ENCODE results near the gene PARP12. TPM values are rescaled to one million over a fixed set of nuclear protein-coding genes. Genes with fewer than 3 reads are reported as not detected.
A peak's percentile ranks its signal among the peaks of the same experiment; 100 is the strongest.

The PARP12 gene
- total and polyA plus RNA-seq, 2 of the 13 experiments (the other 11 are each of a cell fraction or from before 2014, with no cell fraction given): 15.5 to 35.2 TPM

GRCh38 chr7:140017543-140017942, 45.2 kb downstream of the PARP12 start (continued):
- no peak for TF ChIP-seq PAXIP1 (CRISPR knock-in tag; conservative IDR thresholded peaks at IDR 0.05)
- TF ChIP-seq ZNF292 (CRISPR knock-in tag; IDR thresholded peaks at IDR 0.05; ENCODE audit: borderline replicate concordance, low read depth): 0 out of 2 replicates have a peak, but pooled peaks have one; percentile 15
- TF ChIP-seq, protein P1, sequence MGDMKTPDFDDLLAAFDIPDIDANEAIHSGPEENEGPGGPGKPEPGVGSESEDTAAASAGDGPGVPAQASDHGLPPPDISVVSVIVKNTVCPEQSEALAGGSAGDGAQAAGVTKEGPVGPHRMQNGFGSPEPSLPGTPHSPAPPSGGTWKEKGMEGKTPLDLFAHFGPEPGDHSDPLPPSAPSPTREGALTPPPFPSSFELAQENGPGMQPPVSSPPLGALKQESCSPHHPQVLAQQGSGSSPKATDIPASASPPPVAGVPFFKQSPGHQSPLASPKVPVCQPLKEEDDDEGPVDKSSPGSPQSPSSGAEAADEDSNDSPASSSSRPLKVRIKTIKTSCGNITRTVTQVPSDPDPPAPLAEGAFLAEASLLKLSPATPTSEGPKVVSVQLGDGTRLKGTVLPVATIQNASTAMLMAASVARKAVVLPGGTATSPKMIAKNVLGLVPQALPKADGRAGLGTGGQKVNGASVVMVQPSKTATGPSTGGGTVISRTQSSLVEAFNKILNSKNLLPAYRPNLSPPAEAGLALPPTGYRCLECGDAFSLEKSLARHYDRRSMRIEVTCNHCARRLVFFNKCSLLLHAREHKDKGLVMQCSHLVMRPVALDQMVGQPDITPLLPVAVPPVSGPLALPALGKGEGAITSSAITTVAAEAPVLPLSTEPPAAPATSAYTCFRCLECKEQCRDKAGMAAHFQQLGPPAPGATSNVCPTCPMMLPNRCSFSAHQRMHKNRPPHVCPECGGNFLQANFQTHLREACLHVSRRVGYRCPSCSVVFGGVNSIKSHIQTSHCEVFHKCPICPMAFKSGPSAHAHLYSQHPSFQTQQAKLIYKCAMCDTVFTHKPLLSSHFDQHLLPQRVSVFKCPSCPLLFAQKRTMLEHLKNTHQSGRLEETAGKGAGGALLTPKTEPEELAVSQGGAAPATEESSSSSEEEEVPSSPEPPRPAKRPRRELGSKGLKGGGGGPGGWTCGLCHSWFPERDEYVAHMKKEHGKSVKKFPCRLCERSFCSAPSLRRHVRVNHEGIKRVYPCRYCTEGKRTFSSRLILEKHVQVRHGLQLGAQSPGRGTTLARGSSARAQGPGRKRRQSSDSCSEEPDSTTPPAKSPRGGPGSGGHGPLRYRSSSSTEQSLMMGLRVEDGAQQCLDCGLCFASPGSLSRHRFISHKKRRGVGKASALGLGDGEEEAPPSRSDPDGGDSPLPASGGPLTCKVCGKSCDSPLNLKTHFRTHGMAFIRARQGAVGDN (CRISPR knock-in tag; IDR thresholded peaks at IDR 0.05): peak; percentile 78
- no peak for TF ChIP-seq KDM5A (IDR thresholded peaks at IDR 0.05; ENCODE audit: borderline replicate concordance, low read length)
- TF ChIP-seq ZC3H4 (CRISPR knock-in tag; IDR thresholded peaks at IDR 0.05; ENCODE audit: borderline replicate concordance): no peak
- no peak for TF ChIP-seq CBX2 (IDR thresholded peaks at IDR 0.05; ENCODE audit: low read depth, low read length)
- no peak for TF ChIP-seq CBX2 (CRISPR knock-in tag; IDR thresholded peaks at IDR 0.05; ENCODE audit: low read depth)
- no peak for TF ChIP-seq NBN (conservative IDR thresholded peaks at IDR 0.05)
- TF ChIP-seq, protein P2, sequence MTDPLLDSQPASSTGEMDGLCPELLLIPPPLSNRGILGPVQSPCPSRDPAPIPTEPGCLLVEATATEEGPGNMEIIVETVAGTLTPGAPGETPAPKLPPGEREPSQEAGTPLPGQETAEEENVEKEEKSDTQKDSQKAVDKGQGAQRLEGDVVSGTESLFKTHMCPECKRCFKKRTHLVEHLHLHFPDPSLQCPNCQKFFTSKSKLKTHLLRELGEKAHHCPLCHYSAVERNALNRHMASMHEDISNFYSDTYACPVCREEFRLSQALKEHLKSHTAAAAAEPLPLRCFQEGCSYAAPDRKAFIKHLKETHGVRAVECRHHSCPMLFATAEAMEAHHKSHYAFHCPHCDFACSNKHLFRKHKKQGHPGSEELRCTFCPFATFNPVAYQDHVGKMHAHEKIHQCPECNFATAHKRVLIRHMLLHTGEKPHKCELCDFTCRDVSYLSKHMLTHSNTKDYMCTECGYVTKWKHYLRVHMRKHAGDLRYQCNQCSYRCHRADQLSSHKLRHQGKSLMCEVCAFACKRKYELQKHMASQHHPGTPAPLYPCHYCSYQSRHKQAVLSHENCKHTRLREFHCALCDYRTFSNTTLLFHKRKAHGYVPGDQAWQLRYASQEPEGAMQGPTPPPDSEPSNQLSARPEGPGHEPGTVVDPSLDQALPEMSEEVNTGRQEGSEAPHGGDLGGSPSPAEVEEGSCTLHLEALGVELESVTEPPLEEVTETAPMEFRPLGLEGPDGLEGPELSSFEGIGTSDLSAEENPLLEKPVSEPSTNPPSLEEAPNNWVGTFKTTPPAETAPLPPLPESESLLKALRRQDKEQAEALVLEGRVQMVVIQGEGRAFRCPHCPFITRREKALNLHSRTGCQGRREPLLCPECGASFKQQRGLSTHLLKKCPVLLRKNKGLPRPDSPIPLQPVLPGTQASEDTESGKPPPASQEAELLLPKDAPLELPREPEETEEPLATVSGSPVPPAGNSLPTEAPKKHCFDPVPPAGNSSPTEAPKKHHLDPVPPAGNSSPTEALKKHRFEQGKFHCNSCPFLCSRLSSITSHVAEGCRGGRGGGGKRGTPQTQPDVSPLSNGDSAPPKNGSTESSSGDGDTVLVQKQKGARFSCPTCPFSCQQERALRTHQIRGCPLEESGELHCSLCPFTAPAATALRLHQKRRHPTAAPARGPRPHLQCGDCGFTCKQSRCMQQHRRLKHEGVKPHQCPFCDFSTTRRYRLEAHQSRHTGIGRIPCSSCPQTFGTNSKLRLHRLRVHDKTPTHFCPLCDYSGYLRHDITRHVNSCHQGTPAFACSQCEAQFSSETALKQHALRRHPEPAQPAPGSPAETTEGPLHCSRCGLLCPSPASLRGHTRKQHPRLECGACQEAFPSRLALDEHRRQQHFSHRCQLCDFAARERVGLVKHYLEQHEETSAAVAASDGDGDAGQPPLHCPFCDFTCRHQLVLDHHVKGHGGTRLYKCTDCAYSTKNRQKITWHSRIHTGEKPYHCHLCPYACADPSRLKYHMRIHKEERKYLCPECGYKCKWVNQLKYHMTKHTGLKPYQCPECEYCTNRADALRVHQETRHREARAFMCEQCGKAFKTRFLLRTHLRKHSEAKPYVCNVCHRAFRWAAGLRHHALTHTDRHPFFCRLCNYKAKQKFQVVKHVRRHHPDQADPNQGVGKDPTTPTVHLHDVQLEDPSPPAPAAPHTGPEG (CRISPR knock-in tag; IDR thresholded peaks at IDR 0.05): no peak
- no peak for TF ChIP-seq NR2C2 (CRISPR knock-in tag; IDR thresholded peaks at IDR 0.05; ENCODE audit: borderline replicate concordance)
- no peak for TF ChIP-seq MYC (CRISPR knock-in tag; IDR thresholded peaks at IDR 0.05; ENCODE audit: borderline replicate concordance)
